ENCODE measurements around the gene EHD1. TPM values are rescaled to one million over a fixed set of nuclear protein-coding genes. Genes with fewer than 3 reads are reported as not detected.

The EHD1 gene
- total RNA-seq, 1 experiment from 2014 or later: 92.8 TPM

GRCh38 chr11:64803158-64803845 lies 75.1 kb downstream of the EHD1 start, which contains the start of gene MAP4K2:
Gene MAP4K2 (minus strand): TSS chr11:64803214. CDS start chr11:64803149, 65 bp downstream.
- DNase-seq: peak; percentile 95
- intact Hi-C loops (cut with micrococcal nuclease; ENCODE audit: unreplicated experiment): no loop called here
- CTCF ChIA-PET: interaction anchor here (1.1 kb wide), 1 partner anchor 41 kb away, joined by 3 read pairs; the partner anchor contains the start of gene CDC42BPG
- H3K27me3 Mint-ChIP-seq (ENCODE audit: unreplicated experiment): no peaks in the 10 kb centered on the region
- no peaks in the 10 kb centered on the region for H3K9me3 Mint-ChIP-seq (ENCODE audit: low read depth, unreplicated experiment)
- H3K27ac Mint-ChIP-seq (ENCODE audit: unreplicated experiment): peak within 1 kb of the TSS; percentile 29
- peak; percentile 17 for TF ChIP-seq CTCF (IDR thresholded peaks at IDR 0.05; ENCODE audit: unreplicated experiment)
- peaks cover 24% of the 10 kb centered on the region for H3K36me3 Mint-ChIP-seq (ENCODE audit: insufficient read depth, unreplicated experiment)
- no TSS peak for BruUV-seq (replicated peaks)
- H3K4me1 Mint-ChIP-seq (ENCODE audit: low read depth, unreplicated experiment): peaks cover 18% of the 10 kb centered on the region
- H3K4me3 Mint-ChIP-seq (ENCODE audit: low read depth, unreplicated experiment): peak within 1 kb of the TSS; percentile 68

- TF ChIP-seq CTCF (IDR thresholded peaks at IDR 0.05; ENCODE audit: unreplicated experiment): no peak
- Mint-ChIP-seq H3K36me3 (ENCODE audit: insufficient read depth, unreplicated experiment) (peaks cover 24% of the 10 kb centered on the region), H3K4me1 (ENCODE audit: low read depth, unreplicated experiment) (peaks cover 18% of the 10 kb centered on the region), H3K27ac (ENCODE audit: unreplicated experiment) (no peak overlapping the region), H3K27me3 (ENCODE audit: unreplicated experiment) (no peaks in the 10 kb centered on the region), H3K4me3 (ENCODE audit: low read depth, unreplicated experiment) (peak overlapping the region; percentile 68), H3K9me3 (ENCODE audit: low read depth, unreplicated experiment) (no peaks in the 10 kb centered on the region)
- no TSS peak for BruUV-seq (replicated peaks)
- no peak for DNase-seq
- CTCF ChIA-PET: interaction anchor here (0.6 kb wide), 1 partner anchor 536 kb away, joined by 5 read pairs; no protein-coding TSS in a partner anchor
- intact Hi-C loops (cut with micrococcal nuclease; ENCODE audit: unreplicated experiment): no loop called here
Observed at GRCh38 chr11:64802370-64803157, 75.9 kb downstream of the EHD1 start.

Small RNA genes lying within 50 kb of the gene (microRNA-seq; reads per million reads assigned to microRNA genes)
- gene MIR6749: not detected
- gene MIR6750: 7.4 reads per million, percentile 26 among the genes with 10 or more reads in this experiment

Other genes starting within 250 kb of the EHD1 start
- not detected in 2 replicates for gene NRXN2, start 155.4 kb downstream of the EHD1 start, total RNA-seq (2022)
- gene RASGRP2, start 134.5 kb downstream of the EHD1 start, total RNA-seq (2022): not detected in 2 replicates
- gene PYGM, start 118.6 kb downstream of the EHD1 start, total RNA-seq (2022): 1.4 and 1.8 TPM in 2 replicates
- gene SF1, start 100.1 kb downstream of the EHD1 start, total RNA-seq (2022): 312 and 319 TPM in 2 replicates
- gene MAP4K2, start 75.4 kb downstream of the EHD1 start, total RNA-seq (2022): 17.0 and 17.4 TPM in 2 replicates
- gene MEN1, start 68.1 kb downstream of the EHD1 start, total RNA-seq (2022): 39.8 and 41.0 TPM in 2 replicates
- 26.5 and 33.0 TPM in 2 replicates for gene CDC42BPG, start 34.0 kb downstream of the EHD1 start, total RNA-seq (2022)
- gene ATG2A, start 38.6 kb upstream of the EHD1 start, total RNA-seq (2022): 29.6 and 35.8 TPM in 2 replicates
- gene PPP2R5B, start 46.1 kb upstream of the EHD1 start, total RNA-seq (2022): 9.9 and 12.2 TPM in 2 replicates
- not detected in 2 replicates for gene GPHA2, start 57.3 kb upstream of the EHD1 start, total RNA-seq (2022)
- gene MAJIN, start 93.5 kb upstream of the EHD1 start, total RNA-seq (2022): 0.56 TPM in 1 of 2 replicates, not detected in the other
- gene BATF2, start 118.3 kb upstream of the EHD1 start, total RNA-seq (2022): 4.5 and 11.3 TPM in 2 replicates
- gene ARL2, start 135.5 kb upstream of the EHD1 start, total RNA-seq (2022): 62.6 and 63.7 TPM in 2 replicates
- gene SNX15, start 148.8 kb upstream of the EHD1 start, total RNA-seq (2022): 22.1 and 25.7 TPM in 2 replicates
- gene SAC3D1, start 162.6 kb upstream of the EHD1 start, total RNA-seq (2022): 12.9 and 17.6 TPM in 2 replicates
- gene NAALADL1, start 179.9 kb upstream of the EHD1 start, total RNA-seq (2022): not detected in 2 replicates
- 53.4 and 55.4 TPM in 2 replicates for gene CDCA5, start 205.4 kb upstream of the EHD1 start, total RNA-seq (2022)
- 47.6 and 48.0 TPM in 2 replicates for gene ZFPL1, start 205.6 kb upstream of the EHD1 start, total RNA-seq (2022)
- 64.4 and 78.1 TPM in 2 replicates for gene VPS51, start 217.6 kb upstream of the EHD1 start, total RNA-seq (2022)
- gene TM7SF2, start 233.3 kb upstream of the EHD1 start, total RNA-seq (2022): 41.2 and 42.8 TPM in 2 replicates
- gene ZNHIT2, start 239.1 kb upstream of the EHD1 start, total RNA-seq (2022): 13.2 and 17.2 TPM in 2 replicates
- gene FAU, start 243.5 kb upstream of the EHD1 start, total RNA-seq (2022): 650 and 668 TPM in 2 replicates
- gene MRPL49, start 243.7 kb upstream of the EHD1 start, total RNA-seq (2022): 84.1 and 97.9 TPM in 2 replicates